HG02610 (cell line): Measurements from ENCODE around the gene ABCF1.

Source experiments
- ATAC-seq: cut with Tn5 transposase; IDR thresholded peaks from one replicate; pipeline ENCODE4 v1.9.1; 2021; ENCODE audit warnings: mild to moderate bottlenecking, moderate library complexity; ENCODE audit not compliant: unreplicated experiment

Gene ABCF1

GRCh38 chr6:30556906-30557682 is 14.1 kb upstream of the ABCF1 start, which contains the start of gene PRR3:
Gene PRR3 (plus strand): TSS chr6:30557295. CDS start chr6:30557345, 50 bp downstream.
- peak; percentile 48 for ATAC-seq

GRCh38 chr6:30557683-30557981 is 13.6 kb upstream of the ABCF1 start:
- ATAC-seq, result no peak

- ATAC-seq, result no peak
Measured at GRCh38 chr6:30560930-30561329, 10.3 kb upstream of the ABCF1 start.

GRCh38 chr6:30562470-30563425 is 8.5 kb upstream of the ABCF1 start:
- no peak for ATAC-seq

GRCh38 chr6:30564114-30564513 is 7.1 kb upstream of the ABCF1 start:
- no peak for ATAC-seq

- no peak for ATAC-seq
Measured at GRCh38 chr6:30565772-30566171, 5.5 kb upstream of the ABCF1 start.

GRCh38 chr6:30568245-30568644 is 3.0 kb upstream of the ABCF1 start:
- no peak for ATAC-seq

GRCh38 chr6:30570263-30570662 is 979 bp upstream of the ABCF1 start:
- no peak for ATAC-seq

GRCh38 chr6:30570740-30571074 is 535 bp upstream of the ABCF1 start:
- peak; percentile 8 for ATAC-seq

GRCh38 chr6:30571762-30572082 is 480 bp downstream of the ABCF1 start:
- ATAC-seq, result no peak

- ATAC-seq, result no peak
Measured at GRCh38 chr6:30572148-30572547, 906 bp downstream of the ABCF1 start.

GRCh38 chr6:30573113-30573512 is 1.9 kb downstream of the ABCF1 start:
- no peak for ATAC-seq

GRCh38 chr6:30578051-30578450 is 6.8 kb downstream of the ABCF1 start:
- no peak for ATAC-seq

GRCh38 chr6:30583921-30584320 is 12.7 kb downstream of the ABCF1 start:
- ATAC-seq, result no peak

- no peak for ATAC-seq
Measured at GRCh38 chr6:30589754-30590358, 18.6 kb downstream of the ABCF1 start.

GRCh38 chr6:30590509-30590908 is 19.3 kb downstream of the ABCF1 start:
- ATAC-seq, result no peak

- ATAC-seq, result no peak
Measured at GRCh38 chr6:30591008-30591407, 19.8 kb downstream of the ABCF1 start.

GRCh38 chr6:30592287-30592686 is 21.0 kb downstream of the ABCF1 start:
- no peak for ATAC-seq

GRCh38 chr6:30597315-30598144 is 26.3 kb downstream of the ABCF1 start:
- peak; percentile 57 for ATAC-seq

- no peak for ATAC-seq
Measured at GRCh38 chr6:30598912-30599624, 27.8 kb downstream of the ABCF1 start.
